ENCODE data around the gene PPM1L. TPM values are rescaled to one million over a fixed set of nuclear protein-coding genes. Genes with fewer than 3 reads are reported as not detected.
"Not testable (repeated sequence)": the region's sequence is repeated elsewhere in the genome, so short reads cannot be mapped to it uniquely, and the experiment has no call there.

PPM1L gene
- 29.8 and 30.1 TPM in 2 replicates for total RNA-seq
- long read RNA-seq, partial matches to known transcripts: 0 of 8 reads
- long read RNA-seq, other reads (novel, unspliced or antisense): 8 of 8 reads

- Mint-ChIP-seq H3K36me3 (ENCODE audit: insufficient read depth) (peaks cover 4% of the 10 kb centered on the region), H3K27ac (peak within 1 kb of the TSS; percentile 99), H3K27me3 (peaks cover 19% of the 10 kb centered on the region), H3K9me3 (ENCODE audit: low read depth) (no peaks in the 10 kb centered on the region), H3K4me1 (ENCODE audit: low read depth) (peaks cover 25% of the 10 kb centered on the region), H3K4me3 (ENCODE audit: low read depth) (peak within 1 kb of the TSS; percentile 91)
- peak; percentile 50 for DNase-seq (ENCODE audit: low spot score, unreplicated experiment)
- no peak for TF ChIP-seq CTCF (IDR thresholded peaks at IDR 0.05; ENCODE audit: unreplicated experiment)
Measured at GRCh38 chr3:160755776-160756304, at the start of gene PPM1L. TSS of gene PPM1L (plus strand) at chr3:160756231.

GRCh38 chr3:160707187-160707794 lies 48.7 kb upstream of the PPM1L start:
- Mint-ChIP-seq H3K4me1 (ENCODE audit: low read depth) (peaks cover 5% of the 10 kb centered on the region), H3K27me3 (no peaks in the 10 kb centered on the region), H3K9me3 (ENCODE audit: low read depth) (peaks cover 4% of the 10 kb centered on the region), H3K4me3 (ENCODE audit: low read depth) (no peak overlapping the region), H3K27ac (no peak overlapping the region), H3K36me3 (ENCODE audit: insufficient read depth) (no peaks in the 10 kb centered on the region)
- no peak for DNase-seq (ENCODE audit: low spot score, unreplicated experiment)
- TF ChIP-seq CTCF (IDR thresholded peaks at IDR 0.05; ENCODE audit: unreplicated experiment): peak; percentile 66

GRCh38 chr3:160709477-160710182 lies 46.4 kb upstream of the PPM1L start:
- no peak overlapping the region for H3K27ac Mint-ChIP-seq
- TF ChIP-seq CTCF (IDR thresholded peaks at IDR 0.05; ENCODE audit: unreplicated experiment): no peak
- H3K4me1 Mint-ChIP-seq (ENCODE audit: low read depth): peaks cover 5% of the 10 kb centered on the region
- no peak for DNase-seq (ENCODE audit: low spot score, unreplicated experiment)
- no peak overlapping the region for H3K4me3 Mint-ChIP-seq (ENCODE audit: low read depth)
- peaks cover 4% of the 10 kb centered on the region for H3K9me3 Mint-ChIP-seq (ENCODE audit: low read depth)
- H3K27me3 Mint-ChIP-seq: no peaks in the 10 kb centered on the region
- no peaks in the 10 kb centered on the region for H3K36me3 Mint-ChIP-seq (ENCODE audit: insufficient read depth)

GRCh38 chr3:160713144-160713543 lies 42.9 kb upstream of the PPM1L start:
- not testable (repeated sequence) for H3K27me3 Mint-ChIP-seq; H3K36me3 Mint-ChIP-seq (ENCODE audit: insufficient read depth); H3K27ac Mint-ChIP-seq; DNase-seq (ENCODE audit: low spot score, unreplicated experiment); H3K9me3 Mint-ChIP-seq (ENCODE audit: low read depth); H3K4me3 Mint-ChIP-seq (ENCODE audit: low read depth); H3K4me1 Mint-ChIP-seq (ENCODE audit: low read depth)

GRCh38 chr3:160719710-160720109 lies 36.3 kb upstream of the PPM1L start:
- H3K27me3 Mint-ChIP-seq: no peaks in the 10 kb centered on the region
- H3K27ac Mint-ChIP-seq: no peak overlapping the region
- peaks cover 10% of the 10 kb centered on the region for H3K9me3 Mint-ChIP-seq (ENCODE audit: low read depth)
- no peaks in the 10 kb centered on the region for H3K36me3 Mint-ChIP-seq (ENCODE audit: insufficient read depth)
- no peak overlapping the region for H3K4me3 Mint-ChIP-seq (ENCODE audit: low read depth)
- TF ChIP-seq CTCF (IDR thresholded peaks at IDR 0.05; ENCODE audit: unreplicated experiment): no peak
- no peak for DNase-seq (ENCODE audit: low spot score, unreplicated experiment)
- no peaks in the 10 kb centered on the region for H3K4me1 Mint-ChIP-seq (ENCODE audit: low read depth)
